HFF-Myc (cell line): ENCODE results near the gene KCNK7.

Experiments
- DNase-seq: peaks from one replicate; pipeline ENCODE4 v3.0.0-alpha.2; 2011; ENCODE audit warnings: low read depth; ENCODE audit errors: extremely low read depth
- H3K4me3 ChIP-seq: replicated peaks from 2 replicates; pipeline ENCODE4 v1.5.1; 2011; ENCODE audit warnings: low read depth, mild to moderate bottlenecking, control low read depth, low read length
- TF ChIP-seq, protein P1 (sequence below): IDR thresholded peaks from 2 replicates; pipeline ENCODE4 v1.5.1; 2012; ENCODE audit warnings: mild to moderate bottlenecking, low read depth, low read length, control low read depth; ENCODE audit errors: missing control alignments

Gene KCNK7

DNA sequence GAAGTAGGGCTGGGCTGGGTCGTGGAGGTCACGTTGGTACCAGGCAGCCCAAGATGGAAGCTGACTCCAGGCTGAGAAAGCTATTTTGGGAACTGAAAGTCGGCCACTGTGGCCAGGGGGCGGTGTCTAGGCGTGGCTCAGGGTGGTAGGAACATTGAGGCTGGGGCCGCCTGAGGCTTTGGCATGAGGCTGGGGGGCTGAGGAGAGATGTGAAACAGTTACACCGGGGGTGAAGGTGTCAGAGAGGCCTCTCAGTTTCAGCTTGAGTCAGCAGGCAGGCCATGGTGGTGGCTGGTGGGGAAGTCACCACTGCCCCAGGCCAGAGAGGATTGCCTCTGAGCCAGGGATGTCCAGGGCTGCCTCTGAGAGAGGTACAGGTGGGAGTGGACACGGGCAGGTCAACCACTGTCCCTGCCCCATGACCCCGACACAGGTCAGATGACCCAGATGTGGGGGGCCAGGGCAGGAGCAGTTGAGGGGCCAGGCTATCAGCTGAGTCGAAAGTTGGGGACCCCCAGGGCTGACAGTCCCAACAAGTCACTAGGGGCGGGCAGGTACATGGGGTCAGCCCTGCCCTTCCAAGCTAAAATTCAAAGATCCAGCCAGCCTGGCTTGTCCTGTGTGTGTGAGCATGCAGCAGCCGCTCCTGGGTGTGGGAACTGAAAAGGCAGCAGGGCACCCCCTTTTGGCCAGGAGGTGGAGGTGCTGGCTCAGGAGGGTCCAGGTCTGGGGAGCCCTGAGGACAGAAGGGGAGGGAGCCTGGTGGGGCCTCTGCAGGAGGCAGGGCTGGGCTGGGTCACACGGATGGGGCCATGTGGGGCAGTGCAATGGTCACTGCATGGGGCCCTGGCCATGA is 7.2 kb downstream of the KCNK7 start:
- TF ChIP-seq, protein P1, sequence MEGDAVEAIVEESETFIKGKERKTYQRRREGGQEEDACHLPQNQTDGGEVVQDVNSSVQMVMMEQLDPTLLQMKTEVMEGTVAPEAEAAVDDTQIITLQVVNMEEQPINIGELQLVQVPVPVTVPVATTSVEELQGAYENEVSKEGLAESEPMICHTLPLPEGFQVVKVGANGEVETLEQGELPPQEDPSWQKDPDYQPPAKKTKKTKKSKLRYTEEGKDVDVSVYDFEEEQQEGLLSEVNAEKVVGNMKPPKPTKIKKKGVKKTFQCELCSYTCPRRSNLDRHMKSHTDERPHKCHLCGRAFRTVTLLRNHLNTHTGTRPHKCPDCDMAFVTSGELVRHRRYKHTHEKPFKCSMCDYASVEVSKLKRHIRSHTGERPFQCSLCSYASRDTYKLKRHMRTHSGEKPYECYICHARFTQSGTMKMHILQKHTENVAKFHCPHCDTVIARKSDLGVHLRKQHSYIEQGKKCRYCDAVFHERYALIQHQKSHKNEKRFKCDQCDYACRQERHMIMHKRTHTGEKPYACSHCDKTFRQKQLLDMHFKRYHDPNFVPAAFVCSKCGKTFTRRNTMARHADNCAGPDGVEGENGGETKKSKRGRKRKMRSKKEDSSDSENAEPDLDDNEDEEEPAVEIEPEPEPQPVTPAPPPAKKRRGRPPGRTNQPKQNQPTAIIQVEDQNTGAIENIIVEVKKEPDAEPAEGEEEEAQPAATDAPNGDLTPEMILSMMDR = peak; percentile 64
- H3K4me3 ChIP-seq = no peak overlapping the region
- no peak for DNase-seq

DNA sequence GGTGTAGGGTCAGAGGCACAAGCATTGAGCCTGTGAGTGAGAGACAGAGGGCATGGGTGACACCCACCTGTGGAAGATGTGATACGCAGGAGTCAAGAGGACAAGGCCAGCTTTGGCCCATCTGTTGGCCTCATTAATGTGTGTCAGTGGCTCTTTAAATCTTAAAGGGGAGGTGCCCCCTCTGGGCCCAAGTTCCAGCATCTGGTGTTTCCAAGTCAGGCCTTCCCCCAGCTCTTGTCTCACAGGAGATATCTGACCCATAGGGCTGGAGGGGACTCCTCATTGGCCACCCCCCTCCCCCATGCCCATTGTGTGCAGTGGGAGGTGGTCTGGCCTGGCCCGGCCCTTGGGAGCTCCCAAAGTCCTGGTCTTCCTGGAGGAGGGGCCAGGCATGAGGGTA is 8.9 kb downstream of the KCNK7 start:
- peak; percentile 56 for DNase-seq
- TF ChIP-seq, protein P1 = no peak
- H3K4me3 ChIP-seq = no peak overlapping the region

DNA sequence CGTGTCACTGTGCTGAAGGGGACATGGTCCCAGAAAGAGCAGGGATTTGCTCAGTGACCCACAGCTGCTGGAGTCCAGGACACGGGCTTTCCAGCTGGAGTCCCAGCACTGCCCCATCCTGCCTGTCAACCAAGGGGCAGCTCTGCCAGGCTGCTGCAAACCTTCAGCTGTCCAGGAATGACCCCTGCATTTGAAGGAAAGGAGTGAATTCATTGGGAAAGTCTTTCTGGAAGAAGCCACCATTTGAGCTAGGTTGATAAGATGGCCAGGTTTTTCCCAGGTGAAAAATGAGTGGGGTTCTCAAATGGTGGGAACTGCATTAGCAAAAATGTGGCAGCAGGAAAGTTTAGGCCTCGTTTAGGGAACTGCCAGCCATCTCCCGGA is 9.4 kb downstream of the KCNK7 start:
- H3K4me3 ChIP-seq = no peak overlapping the region

DNA sequence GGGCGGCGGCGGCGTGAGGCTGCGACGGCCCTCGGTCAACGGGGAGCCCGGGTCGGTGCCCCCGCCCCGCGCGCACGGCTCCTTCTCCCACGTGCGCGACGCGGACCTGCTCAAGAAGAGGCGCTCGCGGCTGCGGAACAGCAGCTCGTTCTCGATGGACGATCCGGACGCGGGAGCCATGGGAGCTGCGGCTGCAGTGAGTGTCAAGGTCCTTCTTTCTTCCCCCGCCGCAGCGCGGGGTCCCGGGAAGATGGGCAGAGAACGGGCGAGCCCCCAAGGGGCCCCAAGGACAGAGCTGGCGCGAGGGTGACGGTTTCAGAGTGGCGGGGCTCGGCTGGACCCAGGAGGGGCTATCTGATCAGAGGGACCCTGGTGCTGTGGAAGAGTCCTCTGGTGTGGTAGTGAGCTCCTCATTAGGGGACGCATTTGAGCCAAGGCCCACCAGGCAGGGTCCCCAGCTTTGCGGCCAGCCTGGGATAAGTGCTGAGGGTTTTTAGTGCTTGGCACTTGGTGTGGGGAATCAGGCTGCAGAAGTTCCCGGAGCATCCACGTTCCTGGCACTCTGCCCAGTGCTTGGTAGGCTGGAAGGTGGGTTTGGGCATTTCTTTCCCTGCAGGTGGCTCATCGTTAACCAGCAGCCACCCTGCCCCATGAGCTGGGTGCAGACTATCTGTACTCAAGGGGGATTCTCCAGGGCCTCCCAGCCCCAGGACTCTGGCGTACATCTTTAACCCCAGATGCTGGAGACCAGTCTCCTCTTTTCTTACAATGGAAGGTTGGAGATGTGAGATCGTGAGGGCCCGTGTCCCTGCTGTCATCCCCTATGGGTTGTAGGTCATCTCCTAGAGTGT is 10.0 kb downstream of the KCNK7 start:
- DNase-seq = no peak
- TF ChIP-seq, protein P1 = no peak
- no peak overlapping the region for H3K4me3 ChIP-seq

More for the DNA sequence above, 9.4 kb downstream of the KCNK7 start:
- no peak for DNase-seq
- TF ChIP-seq, protein P1 = no peak

DNA sequence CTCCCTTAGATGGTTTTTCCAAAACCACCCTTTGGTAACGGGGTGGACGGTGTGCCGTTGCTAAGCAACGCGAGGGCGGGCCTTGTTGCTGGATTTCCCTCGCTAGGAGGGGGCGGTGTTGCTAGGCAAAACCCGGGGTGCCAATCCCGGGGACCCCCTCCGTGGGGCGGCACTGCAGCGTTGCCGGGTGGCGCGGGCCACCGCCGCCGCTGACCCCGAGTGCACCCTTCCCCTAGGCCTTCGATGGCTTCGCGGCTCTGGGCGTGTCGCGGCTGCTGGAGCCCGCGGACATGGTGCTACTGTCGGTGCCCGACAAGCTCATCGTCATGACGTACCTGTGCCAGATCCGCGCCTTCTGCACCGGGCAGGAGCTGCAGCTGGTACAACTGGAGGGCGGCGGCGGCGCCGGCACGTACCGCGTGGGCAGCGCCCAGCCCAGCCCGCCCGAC is 10.9 kb downstream of the KCNK7 start:
- no peak overlapping the region for H3K4me3 ChIP-seq
- DNase-seq = no peak
- TF ChIP-seq, protein P1 = no peak

DNA sequence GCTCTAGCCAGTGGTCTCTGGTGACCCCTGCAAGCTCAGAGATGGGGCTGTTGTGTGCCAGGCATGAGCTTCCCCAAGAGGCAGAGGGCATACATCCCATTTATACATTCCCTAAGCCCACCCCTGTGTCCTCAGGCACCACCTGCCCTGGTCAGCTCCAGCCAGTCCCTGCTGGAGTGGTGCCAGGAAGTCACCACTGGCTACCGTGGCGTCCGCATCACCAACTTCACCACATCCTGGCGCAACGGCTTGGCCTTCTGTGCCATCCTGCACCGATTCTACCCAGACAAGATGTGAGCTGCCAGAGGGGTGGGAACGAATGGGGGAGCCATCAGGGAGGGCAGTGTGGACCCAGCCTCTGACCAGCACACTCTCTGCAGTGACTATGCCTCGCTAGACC is 11.5 kb downstream of the KCNK7 start:
- no peak for DNase-seq
- no peak overlapping the region for H3K4me3 ChIP-seq
- TF ChIP-seq, protein P1 = no peak
